ENCODE data around the gene PTPRT.
"Not testable (repeated sequence)": the region's sequence is repeated elsewhere in the genome, so short reads cannot be mapped to it uniquely, and the experiment has no call there.

Gene PTPRT

GRCh38 chr20:42920776-42921175, 268.9 kb downstream of the PTPRT start:
- in situ Hi-C loops (cut with MboI; ENCODE audit: low pct_unique_long_range_greater_than_20kb, low sequenced_read_pairs, unreplicated experiment) = no loop called here
- TF ChIP-seq, protein P1, sequence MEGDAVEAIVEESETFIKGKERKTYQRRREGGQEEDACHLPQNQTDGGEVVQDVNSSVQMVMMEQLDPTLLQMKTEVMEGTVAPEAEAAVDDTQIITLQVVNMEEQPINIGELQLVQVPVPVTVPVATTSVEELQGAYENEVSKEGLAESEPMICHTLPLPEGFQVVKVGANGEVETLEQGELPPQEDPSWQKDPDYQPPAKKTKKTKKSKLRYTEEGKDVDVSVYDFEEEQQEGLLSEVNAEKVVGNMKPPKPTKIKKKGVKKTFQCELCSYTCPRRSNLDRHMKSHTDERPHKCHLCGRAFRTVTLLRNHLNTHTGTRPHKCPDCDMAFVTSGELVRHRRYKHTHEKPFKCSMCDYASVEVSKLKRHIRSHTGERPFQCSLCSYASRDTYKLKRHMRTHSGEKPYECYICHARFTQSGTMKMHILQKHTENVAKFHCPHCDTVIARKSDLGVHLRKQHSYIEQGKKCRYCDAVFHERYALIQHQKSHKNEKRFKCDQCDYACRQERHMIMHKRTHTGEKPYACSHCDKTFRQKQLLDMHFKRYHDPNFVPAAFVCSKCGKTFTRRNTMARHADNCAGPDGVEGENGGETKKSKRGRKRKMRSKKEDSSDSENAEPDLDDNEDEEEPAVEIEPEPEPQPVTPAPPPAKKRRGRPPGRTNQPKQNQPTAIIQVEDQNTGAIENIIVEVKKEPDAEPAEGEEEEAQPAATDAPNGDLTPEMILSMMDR (IDR thresholded peaks at IDR 0.05; ENCODE audit: extremely low read depth, insufficient read depth, missing control alignments) = no peak
- DNase-seq (ENCODE audit: low spot score) = no peak

DNA sequence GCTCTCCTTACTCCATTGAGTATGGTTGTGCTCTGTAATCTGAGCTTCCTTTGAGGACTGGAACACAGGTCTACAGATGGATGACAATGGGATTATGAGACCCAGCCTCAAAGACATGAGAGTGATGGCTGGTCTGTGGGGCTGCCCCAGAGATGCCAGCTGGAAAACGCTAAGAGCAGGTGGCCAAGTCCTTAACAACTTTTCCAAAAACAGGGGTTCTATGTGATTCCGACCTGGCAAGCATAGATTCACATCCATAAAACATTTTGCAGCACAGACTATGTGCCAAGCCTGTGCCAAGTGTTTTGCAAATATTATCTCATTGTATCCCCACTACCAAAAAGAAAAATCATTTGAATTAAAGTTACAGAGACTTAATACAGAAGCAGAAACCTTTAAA, 270.4 kb downstream of the PTPRT start:
- in situ Hi-C loops (cut with MboI; ENCODE audit: low pct_unique_long_range_greater_than_20kb, low sequenced_read_pairs, unreplicated experiment) = no loop called here
- TF ChIP-seq, protein P1 (IDR thresholded peaks at IDR 0.05; ENCODE audit: extremely low read depth, insufficient read depth, missing control alignments) = no peak
- no peak for DNase-seq (ENCODE audit: low spot score)

DNA sequence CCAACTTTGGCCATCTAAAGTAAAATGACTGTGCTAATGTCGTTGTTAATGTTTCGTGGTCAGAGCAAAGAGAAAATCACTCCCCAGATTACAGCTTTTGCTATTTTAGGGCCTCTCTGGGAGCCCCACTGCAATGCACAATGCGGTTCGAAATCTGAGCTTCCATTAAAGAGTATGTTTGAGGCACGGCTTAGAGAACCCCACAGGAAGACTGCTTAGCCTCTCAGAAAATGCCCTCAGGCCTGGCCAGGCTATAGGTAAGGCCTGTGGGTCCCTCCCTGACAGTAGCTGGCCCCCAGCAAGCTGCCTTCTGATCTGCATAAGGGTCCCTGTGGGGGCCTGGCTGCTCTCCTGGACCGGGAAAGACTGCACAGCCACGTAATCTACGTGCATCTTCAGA, 274.6 kb downstream of the PTPRT start:
- TF ChIP-seq, protein P1 (IDR thresholded peaks at IDR 0.05; ENCODE audit: extremely low read depth, insufficient read depth, missing control alignments) = no peak
- no peak for DNase-seq (ENCODE audit: low spot score)
- in situ Hi-C loops (cut with MboI; ENCODE audit: low pct_unique_long_range_greater_than_20kb, low sequenced_read_pairs, unreplicated experiment) = no loop called here

GRCh38 chr20:42914302-42914701, 275.4 kb downstream of the PTPRT start:
- in situ Hi-C loops (cut with MboI; ENCODE audit: low pct_unique_long_range_greater_than_20kb, low sequenced_read_pairs, unreplicated experiment) = no loop called here
- no peak for DNase-seq (ENCODE audit: low spot score)
- TF ChIP-seq, protein P1 (IDR thresholded peaks at IDR 0.05; ENCODE audit: extremely low read depth, insufficient read depth, missing control alignments) = no peak

DNA sequence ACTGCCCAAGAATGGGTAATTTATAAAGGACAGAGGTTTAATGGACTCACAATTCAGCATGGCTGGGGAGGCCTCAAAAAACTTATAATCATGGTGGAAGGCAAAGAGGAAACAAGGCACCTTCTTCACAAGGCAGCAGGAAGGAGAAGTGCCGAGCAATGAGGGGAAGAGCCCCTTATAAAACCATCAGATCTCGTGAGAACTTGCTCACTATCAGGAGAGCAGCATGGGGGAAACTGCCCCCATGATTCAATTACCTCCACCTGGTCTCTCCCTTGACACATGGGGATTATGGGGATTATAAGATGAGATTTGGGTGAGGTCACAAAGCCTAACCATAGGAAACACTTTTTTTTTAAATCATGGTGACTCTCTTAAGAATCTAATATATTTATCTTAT, 278.9 kb downstream of the PTPRT start:
- DNase-seq (ENCODE audit: low spot score); in situ Hi-C loops (cut with MboI; ENCODE audit: low pct_unique_long_range_greater_than_20kb, low sequenced_read_pairs, unreplicated experiment): not testable (repeated sequence)

DNA sequence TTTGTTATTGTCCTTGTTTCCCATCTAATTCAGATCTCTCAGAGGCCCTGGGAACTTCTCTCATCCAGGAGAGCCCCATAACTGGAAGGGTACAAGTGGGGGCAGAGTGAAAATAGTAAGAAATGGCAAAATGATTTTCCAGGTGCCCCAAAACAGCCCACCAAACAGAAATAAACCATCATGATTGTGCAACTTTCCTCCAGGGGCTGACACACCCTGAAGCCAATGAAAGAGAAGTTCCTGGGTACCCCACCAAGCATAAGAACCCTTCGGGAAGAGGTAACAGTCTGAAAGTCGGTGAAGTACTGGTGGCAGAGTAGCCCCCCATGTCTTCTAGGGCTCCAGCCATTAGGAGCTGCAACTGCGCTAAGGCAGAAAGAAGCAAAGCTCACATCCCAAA, 282.0 kb downstream of the PTPRT start:
- in situ Hi-C loops (cut with MboI; ENCODE audit: low pct_unique_long_range_greater_than_20kb, low sequenced_read_pairs, unreplicated experiment) = no loop called here
- TF ChIP-seq, protein P1 (IDR thresholded peaks at IDR 0.05; ENCODE audit: extremely low read depth, insufficient read depth, missing control alignments) = no peak
- DNase-seq (ENCODE audit: low spot score) = no peak

DNA sequence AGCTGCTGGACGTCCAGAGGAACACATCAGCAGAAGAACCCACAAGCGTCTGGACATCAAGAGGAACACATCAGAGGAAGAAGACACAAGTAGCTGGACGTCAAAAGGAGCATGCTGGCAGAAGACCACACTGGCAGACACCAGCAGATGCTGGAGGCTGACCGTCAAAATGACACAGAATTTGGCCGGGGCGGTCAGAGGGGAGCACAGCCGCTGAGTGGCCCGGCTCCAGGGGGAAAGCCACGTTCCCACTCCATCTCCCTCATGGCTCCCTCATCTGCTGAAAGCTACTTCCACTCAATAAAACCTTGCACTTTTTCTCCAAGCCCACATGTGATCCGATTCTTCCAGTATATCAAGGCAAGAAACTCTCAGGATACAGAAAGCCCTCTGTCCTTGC, 283.6 kb downstream of the PTPRT start:
- DNase-seq (ENCODE audit: low spot score) = no peak
- TF ChIP-seq, protein P1 (IDR thresholded peaks at IDR 0.05; ENCODE audit: extremely low read depth, insufficient read depth, missing control alignments) = no peak
- in situ Hi-C loops (cut with MboI; ENCODE audit: low pct_unique_long_range_greater_than_20kb, low sequenced_read_pairs, unreplicated experiment) = no loop called here

All from GM13977 (cell line).